Left ventricle myocardium inferior (tissue), 1 donor: Measurements from ENCODE around the gene SGIP1. TPM values are rescaled to one million over a fixed set of nuclear protein-coding genes. Genes with fewer than 3 reads are reported as not detected.

Experiments
- DNase-seq: peaks from one replicate; pipeline ENCODE4 v3.0.0-alpha.2; 2020
- H3K27ac ChIP-seq: fragments of 200-600 bp; replicated peaks from 2 replicates; pipeline ENCODE4 v1.8.0; 2021
- H3K27me3 ChIP-seq: fragments of 200-600 bp; 2 replicates; pipeline ENCODE4 v1.8.0; 2021; ENCODE audit warnings: low read depth
- H3K36me3 ChIP-seq: fragments of 200-600 bp; 2 replicates; pipeline ENCODE4 v1.8.0; 2021
- H3K4me1 ChIP-seq: fragments of 200-600 bp; 2 replicates; pipeline ENCODE4 v1.8.0; 2021
- H3K4me3 ChIP-seq: fragments of 200-600 bp; 2 replicates; pipeline ENCODE4 v1.8.0; 2021; ENCODE audit warnings: mild to moderate bottlenecking, moderate library complexity
- H3K9me3 ChIP-seq: fragments of 200-600 bp; replicated peaks from 2 replicates; pipeline ENCODE4 v1.8.0; 2021
- CTCF ChIP-seq: fragments of 200-600 bp; IDR thresholded peaks from 2 replicates; pipeline ENCODE4 v1.8.0; 2021; ENCODE audit warnings: antibody characterized with exemption, mild to moderate bottlenecking, borderline replicate concordance
- intact Hi-C: fragments of 100-400 bp; cut with micrococcal nuclease; formaldehyde crosslinking; loops from one replicate; pipeline ENCODE4 v1.11.0; 2022
- total RNA-seq: library from RNA; stranded (reverse); fragmentation: NEBNext Ultra II Directional; extraction: Animal tissue kit (Norgen Biotek cat#: 25700); gene quantifications from one replicate; pipeline ENCODE4 v1.2.1, GENCODE V29; 2021
- donor health status: DM: no; HTN: yes; CAD: no; lungs with severe emphysema.

Gene SGIP1
- total RNA-seq, 1 donor from 2014 or later: 9.0 TPM

GRCh38 chr1:66521721-66522365, 12.1 kb upstream of the SGIP1 start:
- DNase-seq: no peak
- intact Hi-C loops: no loop called here
- no peak overlapping the region for H3K27ac ChIP-seq
- no peak overlapping the region for H3K4me3 ChIP-seq
- H3K4me1 ChIP-seq: no peaks in the 10 kb centered on the region
- TF ChIP-seq CTCF: no peak
- no peaks in the 10 kb centered on the region for H3K36me3 ChIP-seq
- no peaks in the 10 kb centered on the region for H3K27me3 ChIP-seq
- H3K9me3 ChIP-seq: no peaks in the 10 kb centered on the region

- no peaks in the 10 kb centered on the region for H3K4me1 ChIP-seq
- H3K4me3 ChIP-seq: no peak overlapping the region
Observed at GRCh38 chr1:66523562-66523961, 10.4 kb upstream of the SGIP1 start.

GRCh38 chr1:66525086-66525485, 8.9 kb upstream of the SGIP1 start:
- Histone ChIP-seq H3K27ac (no peak overlapping the region), H3K27me3 (no peaks in the 10 kb centered on the region), H3K4me3 (no peak overlapping the region), H3K36me3 (no peaks in the 10 kb centered on the region), H3K9me3 (no peaks in the 10 kb centered on the region), H3K4me1 (no peaks in the 10 kb centered on the region)
- no peak for TF ChIP-seq CTCF
- DNase-seq: no peak
- intact Hi-C loops: no loop called here

More at GRCh38 chr1:66523562-66523961, 10.4 kb upstream of the SGIP1 start:
- intact Hi-C loops: no loop called here
- Histone ChIP-seq H3K9me3 (no peaks in the 10 kb centered on the region), H3K27me3 (no peaks in the 10 kb centered on the region), H3K36me3 (no peaks in the 10 kb centered on the region), H3K27ac (no peak overlapping the region)
- no peak for TF ChIP-seq CTCF
- DNase-seq: no peak

GRCh38 chr1:66526036-66526435, 7.9 kb upstream of the SGIP1 start:
- no peak for DNase-seq
- H3K27ac ChIP-seq: no peak overlapping the region
- no peaks in the 10 kb centered on the region for H3K9me3 ChIP-seq
- TF ChIP-seq CTCF: no peak
- H3K27me3 ChIP-seq: no peaks in the 10 kb centered on the region
- no peaks in the 10 kb centered on the region for H3K4me1 ChIP-seq
- H3K36me3 ChIP-seq: no peaks in the 10 kb centered on the region
- H3K4me3 ChIP-seq: no peak overlapping the region
- intact Hi-C loops: no loop called here

- Histone ChIP-seq H3K36me3 (no peaks in the 10 kb centered on the region), H3K27me3 (no peaks in the 10 kb centered on the region), H3K4me3 (no peak overlapping the region), H3K4me1 (no peaks in the 10 kb centered on the region), H3K27ac (no peak overlapping the region), H3K9me3 (no peaks in the 10 kb centered on the region)
- TF ChIP-seq CTCF: no peak
- intact Hi-C loops: no loop called here
- DNase-seq: no peak
Observed at GRCh38 chr1:66526991-66527390, 7.0 kb upstream of the SGIP1 start.

GRCh38 chr1:66527686-66528085, 6.3 kb upstream of the SGIP1 start:
- intact Hi-C loops: no loop called here
- H3K9me3 ChIP-seq: no peaks in the 10 kb centered on the region
- H3K27ac ChIP-seq: no peak overlapping the region
- peaks cover 2% of the 10 kb centered on the region for H3K4me1 ChIP-seq
- no peak for DNase-seq
- no peaks in the 10 kb centered on the region for H3K27me3 ChIP-seq
- no peak for TF ChIP-seq CTCF
- H3K4me3 ChIP-seq: no peak overlapping the region
- no peaks in the 10 kb centered on the region for H3K36me3 ChIP-seq
